Endodermal cell (in vitro differentiated cells): ENCODE data around the gene IGSF21. TPM values are rescaled to one million over a fixed set of nuclear protein-coding genes. Genes with fewer than 3 reads are reported as not detected.

ENCODE experiments used
- DNase-seq: peaks from one replicate; pipeline ENCODE4 v3.0.0-alpha.2; 2017
- H3K27ac ChIP-seq: 2 replicates; pipeline ENCODE4 v1.5.1; 2013; ENCODE audit warnings: mild to moderate bottlenecking, low read depth, low read length, moderate library complexity
- H3K27me3 ChIP-seq: 2 replicates; pipeline ENCODE4 v1.6.1; 2013; ENCODE audit warnings: mild to moderate bottlenecking, low read length, moderate library complexity; ENCODE audit not compliant: insufficient read depth, control insufficient read depth, poor library complexity, severe bottlenecking
- H3K36me3 ChIP-seq: 2 replicates; pipeline ENCODE4 v1.7.0; 2013; ENCODE audit warnings: mild to moderate bottlenecking, low read length, moderate library complexity; ENCODE audit not compliant: control insufficient read depth, insufficient read depth
- H3K4me1 ChIP-seq: one replicate; pipeline ENCODE4 v1.7.0; 2013; ENCODE audit warnings: low read length; ENCODE audit not compliant: control insufficient read depth, insufficient read depth
- H3K4me3 ChIP-seq: 2 replicates; pipeline ENCODE4 v1.5.1; 2013; ENCODE audit warnings: mild to moderate bottlenecking, low read length, moderate library complexity
- H3K9ac ChIP-seq: 2 replicates; pipeline ENCODE4 v1.6.1; 2013; ENCODE audit warnings: mild to moderate bottlenecking, low read length, moderate library complexity; ENCODE audit not compliant: poor library complexity, severe bottlenecking; ENCODE audit errors: extremely low read depth
- H3K9me3 ChIP-seq: 2 replicates; pipeline ENCODE4 v1.6.1; 2013; ENCODE audit warnings: mild to moderate bottlenecking, low read length, moderate library complexity; ENCODE audit not compliant: control insufficient read depth
- H3K27ac Mint-ChIP-seq: 2 replicates; pipeline ENCODE4 v1.8.0; 2020; ENCODE audit warnings: mixed read lengths
- H3K27me3 Mint-ChIP-seq: 2 replicates; pipeline ENCODE4 v1.8.0; 2021; ENCODE audit warnings: mild to moderate bottlenecking, mixed read lengths; ENCODE audit not compliant: insufficient read depth
- H3K36me3 Mint-ChIP-seq: 2 replicates; pipeline ENCODE4 v1.8.0; 2020; ENCODE audit warnings: low read depth, mixed read lengths
- H3K4me1 Mint-ChIP-seq: 2 replicates; pipeline ENCODE4 v1.8.0; 2020; ENCODE audit warnings: mixed read lengths
- H3K4me3 Mint-ChIP-seq: 2 replicates; pipeline ENCODE4 v1.8.0; 2020; ENCODE audit warnings: mild to moderate bottlenecking, moderate library complexity, mixed read lengths
- H3K9me3 Mint-ChIP-seq: 2 replicates; pipeline ENCODE4 v1.8.0; 2020; ENCODE audit warnings: mild to moderate bottlenecking, mixed read lengths
- WGBS, 2 experiments: methylation state at CpG; one replicate each; pipeline versions ENCODE4 v1.1.5 to v1.1.7; 2013; ENCODE audit warnings: missing lambda C conversion rate in 2 of 2, mixed read lengths in 1 of 2; ENCODE audit not compliant: insufficient coverage in 1 of 2, insufficient read length in 1 of 2; 5-methylcytosine and 5-hydroxymethylcytosine counted together
- total RNA-seq, 2 donors: library from RNA; stranded (reverse); fragmentation: NEBNext Ultra II Directional in 1 of 2; extraction: Animal tissue kit (Norgen Biotek cat#: 25700) in 1 of 2; gene quantifications; 2 replicates in 1 of 2; 3 replicates in 1 of 2; pipeline ENCODE4 v1.2.1, GENCODE V29; 2021
- TF ChIP-seq, protein P1 (sequence below): fragments of 200-600 bp; sonication (generic); conservative IDR thresholded peaks from 2 replicates; pipeline ENCODE4 v1.5.0; 2021; ENCODE audit warnings: antibody characterized with exemption, mild to moderate bottlenecking

IGSF21 gene
- total RNA-seq, 2 donors from 2014 or later: 1.3 to 1.7 TPM

DNA sequence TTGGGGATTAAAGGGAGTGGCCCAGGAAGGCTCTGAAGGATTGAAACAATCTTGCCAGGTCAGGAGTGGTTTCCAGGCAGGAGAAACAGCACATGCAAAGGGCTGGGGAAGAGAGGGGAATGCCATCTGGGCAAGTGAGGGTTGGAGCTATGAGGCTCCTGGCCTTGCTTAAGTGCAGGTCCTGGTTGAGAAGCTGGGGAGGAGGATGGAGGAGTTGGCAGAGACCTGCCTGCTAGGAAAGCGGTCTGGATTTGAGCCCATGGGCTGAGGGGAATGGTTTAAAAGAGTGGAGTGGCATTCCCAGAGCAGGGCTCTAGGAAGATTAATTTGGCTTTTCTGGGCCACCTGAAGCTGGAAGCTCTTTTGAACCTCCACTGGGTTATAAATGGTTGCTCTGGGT lies 9.2 kb downstream of the IGSF21 start:
- no peaks in the 10 kb centered on the region for H3K4me1 Mint-ChIP-seq
- H3K9me3 ChIP-seq: no peaks in the 10 kb centered on the region
- TF ChIP-seq, protein P1, sequence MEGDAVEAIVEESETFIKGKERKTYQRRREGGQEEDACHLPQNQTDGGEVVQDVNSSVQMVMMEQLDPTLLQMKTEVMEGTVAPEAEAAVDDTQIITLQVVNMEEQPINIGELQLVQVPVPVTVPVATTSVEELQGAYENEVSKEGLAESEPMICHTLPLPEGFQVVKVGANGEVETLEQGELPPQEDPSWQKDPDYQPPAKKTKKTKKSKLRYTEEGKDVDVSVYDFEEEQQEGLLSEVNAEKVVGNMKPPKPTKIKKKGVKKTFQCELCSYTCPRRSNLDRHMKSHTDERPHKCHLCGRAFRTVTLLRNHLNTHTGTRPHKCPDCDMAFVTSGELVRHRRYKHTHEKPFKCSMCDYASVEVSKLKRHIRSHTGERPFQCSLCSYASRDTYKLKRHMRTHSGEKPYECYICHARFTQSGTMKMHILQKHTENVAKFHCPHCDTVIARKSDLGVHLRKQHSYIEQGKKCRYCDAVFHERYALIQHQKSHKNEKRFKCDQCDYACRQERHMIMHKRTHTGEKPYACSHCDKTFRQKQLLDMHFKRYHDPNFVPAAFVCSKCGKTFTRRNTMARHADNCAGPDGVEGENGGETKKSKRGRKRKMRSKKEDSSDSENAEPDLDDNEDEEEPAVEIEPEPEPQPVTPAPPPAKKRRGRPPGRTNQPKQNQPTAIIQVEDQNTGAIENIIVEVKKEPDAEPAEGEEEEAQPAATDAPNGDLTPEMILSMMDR: no peak
- no peaks in the 10 kb centered on the region for H3K36me3 Mint-ChIP-seq
- H3K9me3 Mint-ChIP-seq: no peaks in the 10 kb centered on the region
- 86% methylated on average over 1 of the region's 1 CpG; no CpG with 5 or more reads in 1 of the 2 experiments for WGBS, 2 experiments
- H3K9ac ChIP-seq: no peak overlapping the region
- no peak for DNase-seq
- H3K4me3 ChIP-seq: no peak overlapping the region
- H3K27me3 Mint-ChIP-seq: peaks cover 95% of the 10 kb centered on the region
- no peak overlapping the region for H3K27ac Mint-ChIP-seq
- no peak overlapping the region for H3K27ac ChIP-seq
- H3K4me1 ChIP-seq: no peaks in the 10 kb centered on the region
- no peaks in the 10 kb centered on the region for H3K36me3 ChIP-seq
- H3K27me3 ChIP-seq: peaks cover 97% of the 10 kb centered on the region
- H3K4me3 Mint-ChIP-seq: no peak overlapping the region

DNA sequence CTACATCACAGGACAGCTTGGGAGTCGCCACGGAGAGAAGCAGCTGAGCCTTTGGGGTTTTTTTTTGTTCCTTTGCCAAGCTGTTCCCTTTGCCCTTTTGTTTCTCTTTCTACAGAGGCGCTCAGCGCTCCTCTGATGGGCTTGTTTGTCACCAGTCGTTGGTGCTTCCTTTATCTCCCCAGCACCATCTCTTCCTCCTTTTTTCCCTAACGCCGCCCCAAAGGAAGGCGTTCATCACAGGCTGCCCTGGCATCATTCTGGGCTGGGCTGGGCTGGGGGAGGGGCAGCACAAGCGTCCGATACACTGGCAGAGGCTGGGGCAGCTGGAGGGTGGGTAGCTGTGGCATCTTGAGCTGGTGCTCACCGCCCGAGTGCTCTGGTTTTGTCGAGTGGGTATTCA lies 10.5 kb downstream of the IGSF21 start:
- WGBS, 2 experiments: 78 to 85% methylated on average over 8 to 13 of the region's 13 CpGs
- Histone ChIP-seq H3K4me1 (no peaks in the 10 kb centered on the region), H3K9ac (no peak overlapping the region), H3K9me3 (no peaks in the 10 kb centered on the region), H3K27ac (no peak overlapping the region), H3K27me3 (peaks cover 84% of the 10 kb centered on the region), H3K4me3 (no peak overlapping the region), H3K36me3 (no peaks in the 10 kb centered on the region)
- H3K4me3 Mint-ChIP-seq: no peak overlapping the region
- H3K36me3 Mint-ChIP-seq: no peaks in the 10 kb centered on the region
- DNase-seq: no peak
- no peaks in the 10 kb centered on the region for H3K4me1 Mint-ChIP-seq
- H3K27ac Mint-ChIP-seq: no peak overlapping the region
- no peaks in the 10 kb centered on the region for H3K9me3 Mint-ChIP-seq
- H3K27me3 Mint-ChIP-seq: peaks cover 83% of the 10 kb centered on the region
- TF ChIP-seq, protein P1: no peak

DNA sequence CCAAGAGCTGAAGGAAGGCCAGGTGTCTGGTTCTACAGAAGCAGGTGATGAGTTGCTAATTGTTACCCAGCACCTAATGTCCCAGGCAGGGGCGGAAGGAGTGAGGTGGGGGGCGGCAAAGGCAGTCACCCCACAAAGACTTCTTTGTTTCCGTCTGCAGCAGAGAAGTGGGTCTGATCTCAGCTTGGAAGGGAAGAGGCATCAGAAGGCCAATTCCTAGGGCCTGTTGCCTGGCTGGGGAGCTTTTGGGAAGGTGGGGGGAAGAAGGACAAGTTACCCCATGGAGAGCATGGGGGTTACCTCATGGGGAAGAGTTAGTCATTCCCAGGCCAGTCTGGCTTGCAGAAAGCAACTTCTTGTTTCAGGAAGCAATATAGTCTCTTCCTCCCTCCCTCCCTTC lies 10.9 kb downstream of the IGSF21 start:
- Histone ChIP-seq H3K4me1 (no peaks in the 10 kb centered on the region), H3K27ac (no peak overlapping the region), H3K9ac (no peak overlapping the region), H3K9me3 (no peaks in the 10 kb centered on the region), H3K36me3 (no peaks in the 10 kb centered on the region), H3K4me3 (no peak overlapping the region), H3K27me3 (peaks cover 80% of the 10 kb centered on the region)
- no peaks in the 10 kb centered on the region for H3K4me1 Mint-ChIP-seq
- 74% methylated on average over 3 of the region's 3 CpGs; no CpG with 5 or more reads in 1 of the 2 experiments for WGBS, 2 experiments
- no peak overlapping the region for H3K4me3 Mint-ChIP-seq
- H3K9me3 Mint-ChIP-seq: no peaks in the 10 kb centered on the region
- no peak for DNase-seq
- peaks cover 83% of the 10 kb centered on the region for H3K27me3 Mint-ChIP-seq
- H3K27ac Mint-ChIP-seq: no peak overlapping the region
- TF ChIP-seq, protein P1: no peak
- H3K36me3 Mint-ChIP-seq: no peaks in the 10 kb centered on the region
